ENCODE data around the gene CGB5. TPM values are rescaled to one million over a fixed set of nuclear protein-coding genes. Genes with fewer than 3 reads are reported as not detected.

The CGB5 gene
- total RNA-seq, 4 donors from 2014 or later = not detected

- Histone ChIP-seq H3K36me3 (peaks cover 0 to 22% (median 0%) of the 10 kb centered on the region in 3 donors), H3K4me3 (peak overlapping the region; percentile 82 to 96 (median 91)), H3K27ac (peak overlapping the region in 1 of 4 donors; percentile 82), H3K27me3 (no peaks in the 10 kb centered on the region), H3K4me1 (peaks cover 0 to 29% (median 5%) of the 10 kb centered on the region in 4 donors), H3K9me3 (no peaks in the 10 kb centered on the region)
- TF ChIP-seq CTCF (IDR thresholded peaks at IDR 0.05) (no peak), POLR2A (IDR thresholded peaks at IDR 0.05) (no peak)
- no peak for DNase-seq
Measured at GRCh38 chr19:49086296-49086695, 42.6 kb downstream of the CGB5 start.

GRCh38 chr19:49091391-49092038 is 47.9 kb downstream of the CGB5 start:
- Histone ChIP-seq H3K4me3 (no peak overlapping the region), H3K27ac (no peak overlapping the region), H3K27me3 (no peaks in the 10 kb centered on the region), H3K36me3 (peaks cover 0 to 74% (median 0%) of the 10 kb centered on the region in 3 donors), H3K9me3 (no peaks in the 10 kb centered on the region), H3K4me1 (peaks cover 0 to 18% (median under 1%) of the 10 kb centered on the region in 4 donors)
- DNase-seq = no peak
- TF ChIP-seq POLR2A (IDR thresholded peaks at IDR 0.05) = no peak
- TF ChIP-seq CTCF (IDR thresholded peaks at IDR 0.05) = no peak

GRCh38 chr19:49092686-49093085 is 49.0 kb downstream of the CGB5 start:
- no peak for TF ChIP-seq CTCF (IDR thresholded peaks at IDR 0.05)
- Histone ChIP-seq H3K27ac (no peak overlapping the region), H3K4me1 (peaks cover 0 to 6% (median 0%) of the 10 kb centered on the region in 4 donors), H3K27me3 (no peaks in the 10 kb centered on the region), H3K36me3 (peaks cover 0 to 85% (median 0%) of the 10 kb centered on the region in 3 donors), H3K4me3 (no peak overlapping the region), H3K9me3 (no peaks in the 10 kb centered on the region)
- no peak for DNase-seq

Small RNA genes within 50 kb of the gene (small RNA-seq; reads per million reads assigned to genes)
- gene MIR6798 (0 to 0.13 reads per million in 2 donors), gene RN7SL708P (0 reads per million in 2 donors)

Other genes starting within 250 kb of the CGB5 start
- gene BCAT2, start 232.8 kb upstream of the CGB5 start, total RNA-seq = 10 to 100 TPM; 22.4 to 53.6 (median 30.2) TPM
- 1 to 10 TPM in 3 of 4 donors, not detected in 1; 2.0 to 8.8 (median 2.8) TPM for gene HSD17B14, start 207.4 kb upstream of the CGB5 start, total RNA-seq
- gene PLEKHA4, start 175.2 kb upstream of the CGB5 start, total RNA-seq = 10 to 100 TPM in 1 of 4 donors, 1 to 10 TPM in 3; 2.8 to 38.8 (median 5.9) TPM
- gene PPP1R15A, start 171.4 kb upstream of the CGB5 start, total RNA-seq = 100 to 1,000 TPM in 2 of 4 donors, 10 to 100 TPM in 2; 39.2 to 198 (median 80.3) TPM
- gene TULP2, start 145.1 kb upstream of the CGB5 start, total RNA-seq = not detected
- gene NUCB1, start 143.5 kb upstream of the CGB5 start, total RNA-seq = 100 to 1,000 TPM; 154 to 506 (median 444) TPM
- 10 to 100 TPM in 3 of 4 donors, not detected in 1; 14.6 to 55.5 (median 45.9) TPM for gene DHDH, start 110.1 kb upstream of the CGB5 start, total RNA-seq
- 100 to 1,000 TPM in 3 of 4 donors, 10 to 100 TPM in 1; 71.0 to 138 (median 104) TPM for gene BAX, start 89.0 kb upstream of the CGB5 start, total RNA-seq
- gene FTL, start 78.5 kb upstream of the CGB5 start, total RNA-seq = 1,000 to 10,000 TPM; 5,249 to 9,852 (median 6,180) TPM
- 10 to 100 TPM; 24.8 to 61.8 (median 44.0) TPM for gene GYS1, start 50.5 kb upstream of the CGB5 start, total RNA-seq
- gene RUVBL2, start 50.0 kb upstream of the CGB5 start, total RNA-seq = 100 to 1,000 TPM in 1 of 4 donors, 10 to 100 TPM in 3; 34.2 to 111 (median 42.8) TPM
- gene LHB, start 26.8 kb upstream of the CGB5 start, total RNA-seq = 10 to 100 TPM in 1 of 4 donors, not detected in 3; 15.8 TPM
- gene CGB3, start 19.5 kb upstream of the CGB5 start, total RNA-seq = not detected
- gene CGB2, start 12.0 kb upstream of the CGB5 start, total RNA-seq = not detected
- not detected for gene CGB1, start 7.0 kb upstream of the CGB5 start, total RNA-seq
- not detected for gene CGB8, start 5.3 kb downstream of the CGB5 start, total RNA-seq
- not detected for gene CGB7, start 13.9 kb downstream of the CGB5 start, total RNA-seq
- gene NTF4, start 21.0 kb downstream of the CGB5 start, total RNA-seq = not detected
- not detected for gene KCNA7, start 28.9 kb downstream of the CGB5 start, total RNA-seq
- 100 to 1,000 TPM; 240 to 520 (median 395) TPM for gene SNRNP70, start 41.6 kb downstream of the CGB5 start, total RNA-seq
- gene LIN7B, start 70.5 kb downstream of the CGB5 start, total RNA-seq = 10 to 100 TPM in 3 of 4 donors, not detected in 1; 13.5 to 29.4 (median 18.0) TPM
- gene C19orf73, start 75.3 kb downstream of the CGB5 start, total RNA-seq = 1 to 10 TPM in 3 of 4 donors, not detected in 1; 3.6 to 6.1 (median 4.6) TPM
- 10 to 100 TPM; 12.7 to 24.8 (median 16.4) TPM for gene PPFIA3, start 75.7 kb downstream of the CGB5 start, total RNA-seq
- gene HRC, start 111.5 kb downstream of the CGB5 start, total RNA-seq = under 1 TPM in 3 of 4 donors, not detected in 1; 0.35 to 0.76 (median 0.67) TPM
- 100 to 1,000 TPM; 228 to 419 (median 258) TPM for gene TRPM4, start 113.9 kb downstream of the CGB5 start, total RNA-seq

Measured in Peyer's patch (tissue), 4 donors.